ENCODE data around the gene SULT1C3.
"Not testable (repeated sequence)": the region's sequence is repeated elsewhere in the genome, so short reads cannot be mapped to it uniquely, and the experiment has no call there.

Gene SULT1C3

DNA sequence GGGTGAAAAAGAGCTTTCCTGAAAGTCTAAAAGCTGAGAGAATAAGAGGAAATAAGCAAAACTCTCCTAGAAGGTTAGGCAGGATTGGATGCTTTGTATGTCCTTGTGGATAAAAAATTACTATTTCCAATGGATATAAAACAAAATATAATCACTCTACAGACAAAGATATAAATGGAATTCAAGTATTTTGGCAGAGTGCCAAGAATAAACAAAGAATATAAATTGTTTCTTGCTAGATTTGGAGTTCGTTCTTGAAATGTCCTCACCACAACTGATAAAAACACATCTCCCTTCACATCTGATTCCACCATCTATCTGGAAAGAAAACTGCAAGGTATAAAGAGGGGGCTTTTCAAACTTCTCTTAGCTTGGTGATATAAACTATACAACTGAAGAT is 13.3 kb downstream of the SULT1C3 start:
- DNase-seq: no peak

DNA sequence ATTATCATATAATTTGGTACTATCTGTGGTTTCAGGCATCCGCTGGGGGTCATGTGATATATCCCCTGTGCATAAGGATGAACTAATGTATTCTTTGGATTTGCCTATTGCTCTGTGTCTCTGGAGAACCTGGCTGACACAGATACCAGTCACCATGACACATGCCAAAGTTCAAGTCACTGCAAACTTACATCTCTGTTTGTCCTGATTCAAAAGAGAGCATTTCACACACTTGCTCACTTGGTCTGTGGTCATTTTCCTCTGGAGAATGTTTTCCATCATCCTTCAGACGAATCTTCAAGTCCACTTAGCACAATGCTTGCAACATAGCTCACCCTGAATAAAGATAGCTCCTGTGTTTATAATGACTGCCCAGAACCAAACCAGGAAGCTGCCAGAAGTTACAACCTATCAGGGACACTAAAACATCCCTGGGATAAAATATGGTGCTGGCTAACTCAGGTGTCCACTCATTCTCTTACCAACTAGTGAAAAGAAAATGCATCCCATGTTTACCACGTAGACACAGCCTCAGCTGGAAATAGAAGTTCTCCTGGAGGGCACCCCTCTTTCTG is 18.1 kb downstream of the SULT1C3 start:
- no peak for DNase-seq

DNA sequence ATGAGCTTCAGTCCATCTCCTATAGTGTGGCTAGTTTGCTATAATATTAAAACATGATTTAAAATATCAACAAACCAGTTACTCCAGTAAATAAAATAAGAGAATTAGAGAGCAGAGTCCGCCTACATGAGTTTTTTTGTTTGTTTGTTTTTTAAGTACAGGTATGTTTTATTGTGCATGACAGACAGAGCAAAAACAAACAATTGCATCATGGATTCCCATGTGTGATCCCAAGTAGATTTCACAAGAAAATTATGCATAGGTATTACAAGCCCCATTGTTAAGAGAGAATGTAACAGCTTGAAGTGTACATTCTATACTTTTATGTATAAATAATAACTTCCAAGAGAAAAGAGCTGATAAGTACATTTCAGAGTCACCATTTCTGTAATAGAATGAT is 21.0 kb downstream of the SULT1C3 start:
- DNase-seq: no peak

DNA sequence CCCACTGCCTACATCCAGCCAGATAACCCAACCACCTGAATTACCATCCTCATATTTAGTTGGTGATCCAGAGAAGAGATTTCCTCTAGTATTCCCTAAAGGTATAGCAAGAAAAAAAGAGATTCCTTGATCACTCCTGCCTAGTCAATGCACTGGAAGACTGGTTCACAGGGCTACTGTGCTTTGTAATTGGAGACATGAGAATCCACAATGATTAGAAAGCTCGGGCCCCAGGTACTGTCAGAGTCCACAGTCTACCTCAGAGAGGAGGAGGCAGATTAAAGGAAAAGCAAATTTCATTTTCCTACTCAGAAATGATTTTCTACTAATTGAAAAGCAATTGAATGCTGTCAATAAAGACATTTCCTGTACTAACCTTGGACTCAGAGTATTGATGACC is 22.3 kb downstream of the SULT1C3 start:
- DNase-seq: no peak

GRCh38 chr2:108263401-108263800 is 23.6 kb downstream of the SULT1C3 start:
- no peak for DNase-seq

GRCh38 chr2:108266218-108266617 is 26.4 kb downstream of the SULT1C3 start:
- no peak for DNase-seq

DNA sequence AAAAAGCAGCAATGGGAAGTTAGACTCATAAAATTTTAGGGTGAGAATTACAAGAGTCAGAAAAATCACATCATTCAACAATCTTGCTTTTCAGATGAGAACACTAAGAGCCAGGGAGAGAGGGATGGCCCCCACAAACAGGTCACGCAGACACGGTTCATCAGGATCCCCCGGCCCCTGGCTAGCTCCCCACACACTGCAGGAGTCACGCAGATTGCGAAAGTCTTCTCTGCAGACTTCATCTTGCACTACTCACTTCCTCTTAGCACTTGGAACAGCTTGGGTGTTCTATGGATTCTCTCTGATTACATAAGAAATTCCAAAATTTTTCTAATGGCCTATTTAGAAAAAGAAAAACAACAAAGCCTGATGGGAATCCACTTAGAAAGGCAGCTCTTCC is 27.3 kb downstream of the SULT1C3 start:
- DNase-seq: no peak

DNA sequence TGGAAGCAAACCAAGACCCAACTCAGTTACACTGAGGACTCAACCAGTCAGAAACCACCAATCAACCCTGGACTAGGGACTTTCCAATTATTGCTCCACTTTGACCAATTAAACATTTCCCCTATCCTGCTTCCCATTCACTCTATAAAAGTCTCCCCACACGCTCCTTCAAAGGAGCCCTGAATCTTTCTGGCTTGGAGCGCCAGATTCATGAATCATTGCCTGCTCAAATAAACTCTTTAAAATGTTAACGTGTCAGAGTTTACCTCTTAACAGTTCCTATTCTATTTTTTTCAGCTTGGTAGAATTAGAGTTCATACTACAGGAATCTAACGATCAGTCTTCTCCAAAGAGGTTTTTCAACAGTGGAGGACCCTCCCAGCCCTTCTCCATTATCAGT is 28.2 kb downstream of the SULT1C3 start:
- DNase-seq: no peak

DNA sequence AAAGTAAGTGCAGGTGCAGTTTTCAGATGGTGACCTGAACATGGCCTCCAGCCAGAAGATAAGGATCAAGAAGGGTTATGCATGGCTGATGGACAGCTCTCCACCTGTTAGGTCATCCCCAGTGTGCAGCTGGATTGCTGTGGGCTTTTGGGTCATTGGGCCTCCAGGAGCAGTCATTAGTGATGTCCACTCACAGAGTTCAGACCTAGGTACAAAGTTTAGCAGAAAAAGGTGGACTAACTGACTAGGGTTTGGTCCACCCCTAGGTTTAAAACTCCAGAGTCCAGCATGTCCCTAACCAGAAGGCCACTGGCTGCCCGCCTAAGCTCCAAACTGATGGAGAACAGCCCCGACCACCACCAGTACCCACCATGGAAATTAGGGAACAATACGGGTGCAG is 30.6 kb downstream of the SULT1C3 start:
- no peak for DNase-seq

- no peak for DNase-seq
Observed at GRCh38 chr2:108270768-108271506, 31.2 kb downstream of the SULT1C3 start.

GRCh38 chr2:108271691-108272253 is 32.0 kb downstream of the SULT1C3 start:
- DNase-seq: no peak

- no peak for DNase-seq
Observed at GRCh38 chr2:108278631-108279030, 38.9 kb downstream of the SULT1C3 start.

DNA sequence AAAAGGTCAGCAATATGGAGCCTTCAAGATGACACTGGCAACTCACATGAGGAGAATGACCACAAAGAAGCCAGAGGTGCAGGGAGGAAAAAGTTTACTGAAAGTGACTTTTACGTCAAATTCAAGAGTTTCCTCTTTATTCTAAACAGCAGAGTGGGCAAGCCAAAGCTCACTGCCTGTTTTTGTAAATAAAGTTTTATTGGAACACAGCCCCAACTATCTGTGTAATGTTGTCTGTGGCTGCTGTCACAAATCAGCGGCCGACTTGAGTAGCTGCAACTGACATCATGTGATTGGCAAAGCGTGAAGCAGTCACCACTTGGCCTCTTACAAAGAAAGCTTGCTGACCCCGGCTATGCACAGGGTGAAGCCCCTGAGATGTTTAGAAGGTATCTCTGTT is 39.7 kb downstream of the SULT1C3 start:
- no peak for DNase-seq

DNA sequence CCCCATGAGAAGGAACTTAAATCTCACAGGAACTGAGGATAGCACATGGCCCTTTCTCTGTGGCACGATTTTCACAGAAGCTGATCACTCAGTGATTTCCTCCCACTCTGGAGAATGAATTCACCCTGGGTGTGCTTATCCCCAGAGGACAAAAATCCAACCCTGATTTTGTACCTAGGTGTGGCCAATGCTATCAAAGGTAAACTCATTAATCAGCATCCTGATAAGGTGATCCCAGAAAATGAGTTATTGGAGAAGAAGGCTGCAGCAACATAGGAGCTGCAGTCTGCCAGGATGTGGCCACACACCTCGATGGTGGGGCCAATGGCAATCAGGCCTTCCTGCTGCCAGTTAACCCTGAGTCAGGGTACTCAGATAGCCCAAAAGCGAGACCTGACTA is 40.7 kb downstream of the SULT1C3 start:
- no peak for DNase-seq

GRCh38 chr2:108284566-108284965 is 44.8 kb downstream of the SULT1C3 start:
- not testable (repeated sequence) for DNase-seq

DNA sequence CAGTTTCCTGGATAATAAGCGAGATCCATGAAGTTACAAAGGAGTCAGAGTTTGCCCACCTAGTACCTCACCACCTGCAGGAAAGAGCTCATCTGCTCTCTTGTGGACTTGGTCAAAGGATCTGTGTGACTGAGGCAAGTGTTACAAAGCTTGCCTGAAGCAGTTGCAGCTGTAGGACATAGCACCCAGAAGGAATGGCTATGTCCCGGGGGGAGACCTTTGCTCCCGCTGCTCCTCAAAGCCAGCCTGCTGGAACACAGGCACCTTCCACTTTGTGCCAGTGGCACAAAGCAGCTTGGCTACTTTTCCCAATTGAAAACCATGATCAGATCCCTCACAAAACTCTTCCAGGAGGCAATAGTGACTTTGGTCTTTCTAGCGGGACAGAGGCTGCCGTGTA is 45.8 kb downstream of the SULT1C3 start:
- no peak for DNase-seq

DNA sequence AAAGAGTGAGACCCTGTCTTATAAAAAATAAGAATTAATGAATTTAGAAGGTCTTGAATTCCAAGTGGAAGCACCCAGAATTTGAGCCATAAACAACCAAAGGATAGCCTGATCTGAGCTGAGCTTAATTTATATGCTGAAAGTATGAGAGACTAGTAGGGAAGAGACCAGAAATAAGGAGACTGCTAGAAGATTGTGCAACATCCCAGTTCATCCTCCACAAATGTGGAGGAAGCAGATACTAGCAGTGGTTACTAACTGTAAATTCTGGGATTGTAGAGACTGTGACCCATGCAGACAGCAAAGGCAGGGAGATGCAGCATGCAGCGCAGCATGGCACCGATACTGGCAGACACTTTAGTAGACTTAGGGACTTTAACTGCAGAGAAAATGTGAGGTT is 47.4 kb downstream of the SULT1C3 start:
- no peak for DNase-seq

GRCh38 chr2:108288534-108289106 is 48.9 kb downstream of the SULT1C3 start, which contains the start of gene SULT1C2:
TSS of gene SULT1C2 (plus strand) at chr2:108288895. CDS start at chr2:108293668, 4,773 bp downstream.
- no peak for DNase-seq

- DNase-seq: no peak
Observed at GRCh38 chr2:108293850-108294249, 54.1 kb downstream of the SULT1C3 start.

GRCh38 chr2:108297436-108298141 is 57.8 kb downstream of the SULT1C3 start:
- no peak for DNase-seq

DNA sequence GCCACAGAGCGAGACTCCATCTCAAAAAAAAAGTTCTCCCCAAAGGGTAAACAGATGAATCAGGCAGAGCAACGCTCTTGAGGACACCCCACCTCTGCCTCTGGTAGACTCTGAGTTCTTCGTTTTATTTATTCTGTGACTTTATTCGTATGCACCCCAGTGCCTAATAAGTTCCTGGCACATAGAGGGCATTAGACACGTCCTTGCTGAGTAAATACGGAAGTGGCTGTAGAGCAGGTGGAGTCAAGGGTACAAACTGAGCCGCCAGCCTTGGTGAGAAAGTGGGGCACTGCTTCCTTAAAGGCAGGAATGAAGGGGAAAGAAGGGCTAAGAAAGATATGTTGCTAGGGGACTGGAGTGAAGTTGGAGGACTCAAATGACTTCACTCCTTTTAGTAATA is 61.8 kb downstream of the SULT1C3 start:
- no peak for DNase-seq

GRCh38 chr2:108304975-108305374 is 65.2 kb downstream of the SULT1C3 start:
- DNase-seq: no peak

- DNase-seq: no peak
Observed at GRCh38 chr2:108305901-108306300, 66.1 kb downstream of the SULT1C3 start.

- no peak for DNase-seq
Observed at GRCh38 chr2:108309903-108310302, 70.1 kb downstream of the SULT1C3 start.
